ENCODE data around the gene NARS2.
"Not testable (repeated sequence)": the region's sequence is repeated elsewhere in the genome, so short reads cannot be mapped to it uniquely, and the experiment has no call there.

- not testable (repeated sequence) for TF ChIP-seq CTCF, POLR2A (IDR thresholded peaks at IDR 0.05)
Measured at GRCh38 chr11:78602771-78603170, 28.1 kb upstream of the NARS2 start.

Data from thyroid gland (tissue), 4 donors.